ENCODE data around the gene BBC3.
"Not testable (repeated sequence)": the region's sequence is repeated elsewhere in the genome, so short reads cannot be mapped to it uniquely, and the experiment has no call there.

Gene BBC3

GRCh38 chr19:47230921-47231214 lies at the start of gene BBC3:
TSS of gene BBC3 (minus strand) at chr19:47231199. CDS start at chr19:47228431, 2,768 bp downstream.
- no peak for DNase-seq (ENCODE audit: low read depth in 2 of 2, low spot score in 1 of 2)

GRCh38 chr19:47280183-47280797 lies 49.3 kb upstream of the BBC3 start:
- DNase-seq (ENCODE audit: low read depth in 2 of 2, low spot score in 1 of 2) = peak in 1 of 2 donors; percentile 40

GRCh38 chr19:47276513-47276912 lies 45.5 kb upstream of the BBC3 start:
- DNase-seq (ENCODE audit: low read depth in 2 of 2, low spot score in 1 of 2) = not testable (repeated sequence)

- DNase-seq (ENCODE audit: low read depth in 2 of 2, low spot score in 1 of 2) = no peak
These were observed 44.9 kb upstream of the BBC3 start for GRCh38 chr19:47275791-47276461.

- no peak for DNase-seq (ENCODE audit: low read depth in 2 of 2, low spot score in 1 of 2)
These were observed 44.1 kb upstream of the BBC3 start for GRCh38 chr19:47274891-47275761.

GRCh38 chr19:47274071-47274890 lies 43.3 kb upstream of the BBC3 start, which contains the start of gene INAFM1:
TSS of gene INAFM1 (plus strand) at chr19:47274885. CDS start at chr19:47274920, 35 bp downstream.
- DNase-seq (ENCODE audit: low read depth in 2 of 2, low spot score in 1 of 2) = peak; percentile 99

- peak; percentile 77 to 80 for DNase-seq (ENCODE audit: low read depth in 2 of 2, low spot score in 1 of 2)
These were observed 42.5 kb upstream of the BBC3 start for GRCh38 chr19:47273313-47274070.

- DNase-seq (ENCODE audit: low read depth in 2 of 2, low spot score in 1 of 2) = peak; percentile 26 to 31
These were observed 41.7 kb upstream of the BBC3 start for GRCh38 chr19:47272448-47273312.

GRCh38 chr19:47271949-47272348 lies 41.0 kb upstream of the BBC3 start:
- DNase-seq (ENCODE audit: low read depth in 2 of 2, low spot score in 1 of 2) = no peak

GRCh38 chr19:47270408-47270807 lies 39.4 kb upstream of the BBC3 start:
- no peak for DNase-seq (ENCODE audit: low read depth in 2 of 2, low spot score in 1 of 2)

- DNase-seq (ENCODE audit: low read depth in 2 of 2, low spot score in 1 of 2) = no peak
These were observed 38.6 kb upstream of the BBC3 start for GRCh38 chr19:47269596-47269995.

- no peak for DNase-seq (ENCODE audit: low read depth in 2 of 2, low spot score in 1 of 2)
These were observed 37.0 kb upstream of the BBC3 start for GRCh38 chr19:47268028-47268427.

GRCh38 chr19:47267350-47267759 lies 36.4 kb upstream of the BBC3 start:
- DNase-seq (ENCODE audit: low read depth in 2 of 2, low spot score in 1 of 2) = no peak

- DNase-seq (ENCODE audit: low read depth in 2 of 2, low spot score in 1 of 2) = no peak
These were observed 35.5 kb upstream of the BBC3 start for GRCh38 chr19:47266401-47266941.

GRCh38 chr19:47264629-47265028 lies 33.6 kb upstream of the BBC3 start:
- no peak for DNase-seq (ENCODE audit: low read depth in 2 of 2, low spot score in 1 of 2)

GRCh38 chr19:47261946-47262793 lies 31.2 kb upstream of the BBC3 start:
- DNase-seq (ENCODE audit: low read depth in 2 of 2, low spot score in 1 of 2) = not testable (repeated sequence)

- no peak for DNase-seq (ENCODE audit: low read depth in 2 of 2, low spot score in 1 of 2)
These were observed 29.5 kb upstream of the BBC3 start for GRCh38 chr19:47260476-47260875.

- DNase-seq (ENCODE audit: low read depth in 2 of 2, low spot score in 1 of 2) = no peak
These were observed 28.0 kb upstream of the BBC3 start for GRCh38 chr19:47258895-47259555.

All from stimulated activated CD8-positive, alpha-beta memory T cell treated with anti-CD3 and anti-CD28 coated beads, Interleukin-4, amount 100 ng/mL, for 4 hours (primary cell).